ENCODE data around the gene ITPR2.

The ITPR2 gene

GRCh38 chr12:26704684-26705460, 128.1 kb downstream of the ITPR2 start:
- no peak for TF ChIP-seq CTCF (IDR thresholded peaks at IDR 0.05; ENCODE audit: low read depth, low read length)
- no peak for DNase-seq (ENCODE audit: extremely low read depth, low read depth)

- TF ChIP-seq CTCF (IDR thresholded peaks at IDR 0.05; ENCODE audit: low read depth, low read length) = no peak
- no peak for DNase-seq (ENCODE audit: extremely low read depth, low read depth)
These were observed 128.8 kb downstream of the ITPR2 start for GRCh38 chr12:26704214-26704613.

GRCh38 chr12:26702741-26703140, 130.3 kb downstream of the ITPR2 start:
- DNase-seq (ENCODE audit: extremely low read depth, low read depth) = no peak
- TF ChIP-seq CTCF (IDR thresholded peaks at IDR 0.05; ENCODE audit: low read depth, low read length) = no peak

GRCh38 chr12:26701604-26702215, 131.3 kb downstream of the ITPR2 start:
- peak; percentile 50 for TF ChIP-seq CTCF (IDR thresholded peaks at IDR 0.05; ENCODE audit: low read depth, low read length)
- DNase-seq (ENCODE audit: extremely low read depth, low read depth) = peak; percentile 27

- DNase-seq (ENCODE audit: extremely low read depth, low read depth) = no peak
- no peak for TF ChIP-seq CTCF (IDR thresholded peaks at IDR 0.05; ENCODE audit: low read depth, low read length)
These were observed 132.6 kb downstream of the ITPR2 start for GRCh38 chr12:26700430-26700829.

GRCh38 chr12:26699237-26699636, 133.8 kb downstream of the ITPR2 start:
- DNase-seq (ENCODE audit: extremely low read depth, low read depth) = no peak
- TF ChIP-seq CTCF (IDR thresholded peaks at IDR 0.05; ENCODE audit: low read depth, low read length) = no peak

- TF ChIP-seq CTCF (IDR thresholded peaks at IDR 0.05; ENCODE audit: low read depth, low read length) = no peak
- no peak for DNase-seq (ENCODE audit: extremely low read depth, low read depth)
These were observed 134.8 kb downstream of the ITPR2 start for GRCh38 chr12:26698186-26698585.
